Lower lobe of right lung (tissue), 2 donors: Measurements from ENCODE around the gene PLA2G4D. TPM values are rescaled to one million over a fixed set of nuclear protein-coding genes. Genes with fewer than 3 reads are reported as not detected.

ENCODE experiments used
- ATAC-seq, 2 donors: fragments of 200-7000 bp; cut with Tn5 transposase; one replicate each; pipeline ENCODE4 v1.9.1; 2020 to 2022; ENCODE audit warnings: mild to moderate bottlenecking in 2 of 2, moderate library complexity in 2 of 2
- DNase-seq: peaks from one replicate; pipeline ENCODE4 v3.0.0-alpha.2; 2020
- H3K27ac ChIP-seq: fragments of 200-600 bp; one replicate; pipeline ENCODE4 v1.8.0; 2022
- H3K27me3 ChIP-seq: fragments of 200-600 bp; one replicate; pipeline ENCODE4 v1.8.0; 2022; ENCODE audit warnings: low read depth
- H3K36me3 ChIP-seq: fragments of 200-600 bp; one replicate; pipeline ENCODE4 v1.8.0; 2022; ENCODE audit warnings: mild to moderate bottlenecking
- H3K4me1 ChIP-seq: fragments of 200-600 bp; one replicate; pipeline ENCODE4 v1.8.0; 2022
- H3K4me3 ChIP-seq: fragments of 200-600 bp; one replicate; pipeline ENCODE4 v1.8.0; 2022; ENCODE audit warnings: mild to moderate bottlenecking
- H3K9me3 ChIP-seq: fragments of 200-600 bp; one replicate; pipeline ENCODE4 v1.8.0; 2022
- CTCF ChIP-seq: fragments of 200-600 bp; IDR thresholded peaks from one replicate; pipeline ENCODE4 v1.8.0; 2022; ENCODE audit warnings: antibody characterized with exemption, mild to moderate bottlenecking
- intact Hi-C: fragments of 100-400 bp; cut with DNase I; formaldehyde crosslinking; loops from one replicate; pipeline ENCODE4 v1.11.0; 2022
- total RNA-seq: library from RNA; stranded (reverse); fragmentation: NEBNext Ultra II Directional; extraction: Animal tissue kit (Norgen Biotek cat#: 25700); gene quantifications from one replicate; pipeline ENCODE4 v1.2.1, GENCODE V29; 2021
- donor health status: DM: no; HTN: yes; CAD: no; lungs with severe emphysema.

The PLA2G4D gene
- total RNA-seq, 1 donor from 2014 or later, result not detected

DNA sequence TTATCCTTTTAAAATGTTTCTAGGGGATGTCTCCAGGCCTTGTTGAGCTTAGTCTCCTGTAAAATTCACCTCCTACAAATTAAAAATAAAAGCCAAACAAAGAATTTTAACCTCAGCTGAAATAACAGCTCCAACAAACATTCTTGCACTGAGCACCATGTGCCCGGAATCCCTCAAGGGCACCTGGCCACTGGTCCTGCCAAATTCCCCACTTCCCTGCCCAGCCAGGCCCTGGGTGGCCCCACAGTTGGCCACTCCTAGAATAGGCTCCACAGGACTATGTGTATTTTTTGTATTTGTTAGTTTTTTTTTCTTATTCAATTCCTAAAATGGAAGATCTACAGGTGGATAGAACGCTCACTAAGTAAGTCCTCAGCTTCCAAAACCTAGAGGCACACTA is 40.4 kb downstream of the PLA2G4D start:
- Histone ChIP-seq H3K27ac (peak overlapping the region; percentile 26), H3K36me3 (no peaks in the 10 kb centered on the region), H3K4me3 (no peak overlapping the region), H3K4me1 (peaks cover 14% of the 10 kb centered on the region), H3K9me3 (no peaks in the 10 kb centered on the region), H3K27me3 (no peaks in the 10 kb centered on the region)
- ATAC-seq (peak; percentile 57 to 64), DNase-seq (peak; percentile 70)
- no peak for TF ChIP-seq CTCF
- intact Hi-C loops, result no loop called here

DNA sequence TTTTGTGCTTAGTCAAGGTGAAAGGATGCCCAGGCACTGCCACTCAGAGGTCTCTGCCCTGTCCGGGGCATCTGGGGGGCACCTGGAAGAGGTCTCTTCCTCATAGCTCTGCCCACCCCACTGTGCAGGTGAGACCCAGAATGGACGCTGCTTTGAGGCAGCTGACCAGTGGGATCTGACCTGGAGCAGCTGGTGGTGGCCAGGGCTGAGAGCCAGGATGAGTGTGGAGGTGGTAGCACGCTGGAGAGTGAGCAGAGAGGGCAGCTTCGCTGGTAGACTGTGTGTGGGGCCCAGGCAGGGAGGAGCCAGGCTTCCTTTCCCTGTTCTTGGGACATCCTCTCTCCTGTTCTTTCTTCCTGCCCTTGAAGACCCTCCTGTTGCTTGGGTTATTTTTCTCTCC is 41.4 kb downstream of the PLA2G4D start:
- Histone ChIP-seq H3K36me3 (no peaks in the 10 kb centered on the region), H3K27ac (peak overlapping the region; percentile 54), H3K4me3 (no peak overlapping the region), H3K9me3 (no peaks in the 10 kb centered on the region), H3K27me3 (no peaks in the 10 kb centered on the region), H3K4me1 (peaks cover 14% of the 10 kb centered on the region)
- TF ChIP-seq CTCF, result no peak
- intact Hi-C loops, result no loop called here
- DNase-seq (no peak), ATAC-seq (no peak)

DNA sequence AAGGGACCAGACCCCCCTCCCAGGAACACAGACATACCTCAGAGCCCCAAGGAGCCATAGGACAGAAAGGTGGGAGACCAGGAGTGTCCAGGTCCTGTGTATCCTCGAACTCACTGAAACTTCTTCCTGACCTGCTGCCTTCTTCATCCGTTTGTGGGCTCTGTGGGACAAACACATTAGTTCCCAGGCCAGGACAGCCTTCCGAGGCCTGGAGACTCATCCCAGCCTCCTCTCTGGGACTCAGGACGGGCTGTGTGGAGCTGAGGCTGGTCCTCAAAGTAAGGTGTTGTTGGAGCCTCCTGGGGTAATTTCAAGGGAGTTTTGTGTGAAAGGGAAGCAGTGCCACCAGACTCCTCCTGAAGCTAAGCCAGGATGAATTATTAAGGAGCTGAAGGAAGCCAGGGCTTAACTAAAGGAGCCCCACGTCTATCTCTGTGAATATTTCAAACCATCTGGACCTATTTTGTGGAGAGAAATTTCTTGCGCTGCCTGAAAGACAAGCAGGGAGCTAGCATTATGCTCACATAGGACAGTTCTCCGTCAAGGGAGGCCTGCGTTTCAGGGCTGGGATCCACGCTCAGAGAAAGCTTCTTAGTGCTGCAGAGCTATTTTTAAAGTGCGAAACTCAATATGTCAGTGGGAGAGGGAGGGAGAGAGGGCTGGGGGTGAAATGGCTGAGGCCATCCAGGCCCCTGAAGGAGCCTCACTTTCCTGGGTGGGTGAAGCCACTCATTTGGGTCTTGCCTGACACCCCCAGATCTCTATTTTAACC is 43.7 kb downstream of the PLA2G4D start:
- no peak overlapping the region for H3K4me3 ChIP-seq
- no peaks in the 10 kb centered on the region for H3K36me3 ChIP-seq
- no peak overlapping the region for H3K27ac ChIP-seq
- DNase-seq (no peak), ATAC-seq (no peak)
- H3K27me3 ChIP-seq, result no peaks in the 10 kb centered on the region
- TF ChIP-seq CTCF, result no peak
- H3K4me1 ChIP-seq, result peaks cover 7% of the 10 kb centered on the region
- H3K9me3 ChIP-seq, result no peaks in the 10 kb centered on the region
- intact Hi-C loops, result no loop called here

DNA sequence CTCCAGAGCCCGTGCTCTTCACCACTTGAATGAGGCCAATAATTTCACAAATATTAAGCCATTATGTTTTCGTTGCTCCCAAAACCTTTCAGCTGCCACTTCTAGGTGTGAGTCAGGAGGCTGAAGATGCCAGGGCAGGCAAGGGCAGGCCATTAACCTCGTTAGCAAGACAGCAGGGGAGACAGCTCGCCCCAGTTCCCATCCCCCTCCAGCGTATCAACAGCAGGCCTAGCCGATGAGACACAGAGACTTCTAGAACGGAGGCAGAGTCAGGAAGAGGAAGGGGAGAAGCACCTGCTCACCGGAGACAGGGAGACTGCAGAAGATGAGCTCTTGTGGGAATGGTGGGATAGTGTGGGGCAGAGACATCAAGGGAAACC is 45.6 kb downstream of the PLA2G4D start:
- H3K9me3 ChIP-seq, result no peaks in the 10 kb centered on the region
- no peak overlapping the region for H3K4me3 ChIP-seq
- DNase-seq (no peak), ATAC-seq (no peak)
- no peak overlapping the region for H3K27ac ChIP-seq
- TF ChIP-seq CTCF, result no peak
- intact Hi-C loops, result no loop called here
- no peaks in the 10 kb centered on the region for H3K36me3 ChIP-seq
- H3K27me3 ChIP-seq, result no peaks in the 10 kb centered on the region
- peaks cover 16% of the 10 kb centered on the region for H3K4me1 ChIP-seq

DNA sequence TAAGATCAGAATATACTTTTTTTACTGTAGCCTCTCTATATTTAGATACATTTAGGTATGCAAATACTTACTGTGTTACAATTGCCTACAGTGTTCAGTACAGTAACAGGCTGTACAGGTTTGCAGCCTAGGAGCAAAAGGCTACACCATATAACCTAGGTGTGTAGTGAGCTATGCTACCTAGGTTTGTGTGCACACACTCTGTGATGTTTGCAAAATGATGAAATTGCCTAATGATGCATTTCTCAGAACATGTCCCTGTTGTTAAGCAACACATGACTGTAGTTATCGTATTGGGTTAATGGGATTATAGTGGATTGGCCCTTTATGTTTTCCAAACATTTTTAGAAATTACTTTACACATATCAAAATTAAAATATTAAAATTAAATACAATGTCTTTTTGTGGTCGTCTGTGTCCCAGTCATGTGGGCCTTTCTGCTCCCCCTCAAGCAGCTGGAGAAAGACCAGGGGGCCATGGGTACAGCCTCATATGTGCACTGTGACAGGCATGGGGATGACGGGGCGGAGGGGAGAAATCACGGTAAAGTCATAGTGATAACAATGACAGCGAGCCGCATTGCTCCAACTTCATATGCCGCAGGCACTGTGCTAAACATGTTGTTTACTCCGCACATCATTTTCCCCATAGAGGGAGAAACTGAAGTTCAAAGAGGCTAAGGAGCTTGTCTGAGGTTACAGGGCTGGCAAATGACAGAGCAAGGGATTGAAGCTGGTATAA is 46.1 kb downstream of the PLA2G4D start:
- H3K27ac ChIP-seq, result no peak overlapping the region
- no peak overlapping the region for H3K4me3 ChIP-seq
- TF ChIP-seq CTCF, result no peak
- no peaks in the 10 kb centered on the region for H3K27me3 ChIP-seq
- peak; percentile 18 to 28 for ATAC-seq
- H3K9me3 ChIP-seq, result no peaks in the 10 kb centered on the region
- H3K36me3 ChIP-seq, result no peaks in the 10 kb centered on the region
- DNase-seq, result no peak
- intact Hi-C loops, result no loop called here
- H3K4me1 ChIP-seq, result peaks cover 16% of the 10 kb centered on the region
